Esophagus squamous epithelium (tissue), 4 donors: ENCODE results near the gene FCN1.

ENCODE experiments used
- POLR2A ChIP-seq, 4 donors: fragments of 450-650 bp; IDR thresholded peaks; one replicate each; pipeline ENCODE4 v1.6.1; 2017; ENCODE audit warnings: antibody characterized with exemption in 4 of 4, mild to moderate bottlenecking in 4 of 4, moderate library complexity in 3 of 4
- TF ChIP-seq, protein P1 (sequence below), 6 experiments: fragments of 450-650 bp in 4 of 6; fragments of 200-600 bp in 2 of 6; sonication (generic) in 2 of 6; IDR thresholded peaks; one replicate each; pipeline ENCODE4 v1.5.1; 2016 to 2019; ENCODE audit warnings: antibody characterized with exemption in 6 of 6, mild to moderate bottlenecking in 4 of 6, moderate library complexity in 4 of 6

GRCh38 chr9:134923466-134923865 lies 5.8 kb upstream of the FCN1 start:
- TF ChIP-seq, protein P1, sequence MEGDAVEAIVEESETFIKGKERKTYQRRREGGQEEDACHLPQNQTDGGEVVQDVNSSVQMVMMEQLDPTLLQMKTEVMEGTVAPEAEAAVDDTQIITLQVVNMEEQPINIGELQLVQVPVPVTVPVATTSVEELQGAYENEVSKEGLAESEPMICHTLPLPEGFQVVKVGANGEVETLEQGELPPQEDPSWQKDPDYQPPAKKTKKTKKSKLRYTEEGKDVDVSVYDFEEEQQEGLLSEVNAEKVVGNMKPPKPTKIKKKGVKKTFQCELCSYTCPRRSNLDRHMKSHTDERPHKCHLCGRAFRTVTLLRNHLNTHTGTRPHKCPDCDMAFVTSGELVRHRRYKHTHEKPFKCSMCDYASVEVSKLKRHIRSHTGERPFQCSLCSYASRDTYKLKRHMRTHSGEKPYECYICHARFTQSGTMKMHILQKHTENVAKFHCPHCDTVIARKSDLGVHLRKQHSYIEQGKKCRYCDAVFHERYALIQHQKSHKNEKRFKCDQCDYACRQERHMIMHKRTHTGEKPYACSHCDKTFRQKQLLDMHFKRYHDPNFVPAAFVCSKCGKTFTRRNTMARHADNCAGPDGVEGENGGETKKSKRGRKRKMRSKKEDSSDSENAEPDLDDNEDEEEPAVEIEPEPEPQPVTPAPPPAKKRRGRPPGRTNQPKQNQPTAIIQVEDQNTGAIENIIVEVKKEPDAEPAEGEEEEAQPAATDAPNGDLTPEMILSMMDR (IDR thresholded peaks at IDR 0.05): no peak
- no peak for TF ChIP-seq POLR2A (IDR thresholded peaks at IDR 0.05)
